ENCODE data around the gene PLD3.

DNA sequence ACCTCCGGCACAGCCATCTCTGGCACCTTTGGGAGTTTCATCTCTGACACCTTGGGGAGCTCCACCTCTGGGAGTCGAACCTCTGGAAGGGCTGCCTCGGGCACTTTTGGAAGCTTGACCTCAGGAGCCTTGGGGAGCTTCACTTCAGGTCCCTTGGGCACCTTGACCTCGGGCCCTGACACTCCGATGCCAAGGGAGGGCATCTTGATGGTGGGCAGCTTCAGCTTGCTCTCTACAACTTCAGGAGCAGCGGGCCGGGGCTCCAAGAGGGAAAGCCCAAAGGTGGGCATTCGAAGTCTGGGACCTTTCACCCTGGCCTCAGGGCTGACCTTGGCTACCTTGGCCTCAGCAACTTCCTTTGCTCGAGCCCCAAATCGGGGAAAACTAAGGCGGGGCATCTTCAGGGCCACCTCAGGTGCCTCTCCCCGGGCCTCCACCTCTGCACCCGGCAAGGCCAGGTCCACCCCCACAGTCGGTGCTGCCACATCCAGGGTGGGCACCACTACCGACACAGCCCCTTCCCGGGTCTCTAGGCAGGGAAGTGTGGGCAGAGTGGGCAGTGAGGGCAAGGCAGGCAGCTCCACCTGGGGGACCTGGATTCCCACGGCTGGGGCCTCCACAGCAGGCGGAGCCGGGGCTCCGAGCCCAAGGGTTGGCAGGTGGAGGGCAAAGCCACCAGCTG is 48.5 kb downstream of the PLD3 start:
- TF ChIP-seq GATA2 (IDR thresholded peaks at IDR 0.05; ENCODE audit: low read depth, low read length) (no peak), GATA3 (IDR thresholded peaks at IDR 0.05; ENCODE audit: low read depth, low read length) (no peak)
